HG02763 (cell line): ENCODE results near the gene WDSUB1.
A peak's percentile ranks its signal among the peaks of the same experiment; 100 is the strongest.

Experiments
- ATAC-seq: cut with Tn5 transposase; IDR thresholded peaks from one replicate; pipeline ENCODE4 v1.9.1; 2021; ENCODE audit warnings: mild to moderate bottlenecking, moderate library complexity; ENCODE audit not compliant: unreplicated experiment

Gene WDSUB1

GRCh38 chr2:159285929-159286708 is at the start of gene WDSUB1:
WDSUB1 (minus strand) TSS chr2:159286703; CDS start chr2:159283069, 3,634 bp downstream.
- ATAC-seq: no peak

- ATAC-seq: no peak
Observed at GRCh38 chr2:159326569-159327255, 40.2 kb upstream of the WDSUB1 start.

- ATAC-seq: no peak
Observed at GRCh38 chr2:159322419-159322818, 35.9 kb upstream of the WDSUB1 start.

GRCh38 chr2:159317392-159318088 is 31.0 kb upstream of the WDSUB1 start:
- ATAC-seq: peak; percentile 47

GRCh38 chr2:159307942-159308341 is 21.4 kb upstream of the WDSUB1 start:
- ATAC-seq: no peak

- ATAC-seq: no peak
Observed at GRCh38 chr2:159300586-159300985, 14.1 kb upstream of the WDSUB1 start.

GRCh38 chr2:159298967-159299366 is 12.5 kb upstream of the WDSUB1 start:
- no peak for ATAC-seq

GRCh38 chr2:159297042-159297707 is 10.7 kb upstream of the WDSUB1 start:
- no peak for ATAC-seq

- ATAC-seq: no peak
Observed at GRCh38 chr2:159292157-159292556, 5.7 kb upstream of the WDSUB1 start.

- ATAC-seq: no peak
Observed at GRCh38 chr2:159290289-159290907, 3.9 kb upstream of the WDSUB1 start.

GRCh38 chr2:159287733-159288132 is 1.2 kb upstream of the WDSUB1 start:
- ATAC-seq: no peak

GRCh38 chr2:159286709-159287441 is 372 bp upstream of the WDSUB1 start:
- ATAC-seq: peak; percentile 90

GRCh38 chr2:159285433-159285832 is 1.1 kb downstream of the WDSUB1 start:
- ATAC-seq: no peak

GRCh38 chr2:159283529-159283928 is 3.0 kb downstream of the WDSUB1 start:
- no peak for ATAC-seq

- ATAC-seq: no peak
Observed at GRCh38 chr2:159281002-159281401, 5.5 kb downstream of the WDSUB1 start.

GRCh38 chr2:159279700-159280099 is 6.8 kb downstream of the WDSUB1 start:
- ATAC-seq: no peak

- ATAC-seq: no peak
Observed at GRCh38 chr2:159275111-159275510, 11.4 kb downstream of the WDSUB1 start.

- ATAC-seq: no peak
Observed at GRCh38 chr2:159272156-159272555, 14.3 kb downstream of the WDSUB1 start.

- no peak for ATAC-seq
Observed at GRCh38 chr2:159270744-159271379, 15.6 kb downstream of the WDSUB1 start.

- ATAC-seq: no peak
Observed at GRCh38 chr2:159267921-159268320, 18.6 kb downstream of the WDSUB1 start.
